ENCODE data around the gene FGF12.

Gene FGF12

DNA sequence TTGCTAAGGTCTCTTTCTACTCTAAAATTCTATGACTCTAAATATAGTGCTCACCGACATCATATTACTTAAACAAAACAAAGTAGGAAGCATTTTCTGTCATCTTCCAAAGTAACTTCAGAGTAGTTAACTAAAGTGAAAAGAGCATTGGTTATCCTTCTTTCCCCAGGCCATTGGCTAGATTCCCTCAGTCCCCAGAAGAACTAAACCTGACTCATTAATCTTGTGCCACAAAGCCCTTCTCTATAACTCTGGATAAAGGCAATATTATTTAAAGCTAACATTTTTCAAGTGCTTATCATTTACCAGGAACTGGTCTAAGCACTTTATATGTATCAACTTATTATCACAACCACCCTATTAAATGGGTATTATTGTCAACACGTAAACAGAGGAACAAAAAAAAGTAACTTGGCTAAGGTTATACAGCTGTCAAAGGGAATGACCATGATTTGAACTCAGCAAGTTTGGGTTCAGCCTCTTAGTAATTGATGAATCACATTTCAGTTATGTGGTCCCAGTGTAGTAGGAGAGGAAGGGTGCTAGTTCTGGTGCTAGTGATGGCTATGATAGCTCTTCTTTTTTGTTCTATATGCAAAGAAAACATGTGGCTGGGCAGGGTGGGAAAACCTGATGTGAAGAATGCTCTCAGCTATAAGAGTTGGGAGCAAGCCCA, 304.9 kb downstream of the FGF12 start:
- ChIA-PET POLR2A (no interaction called here), CTCF (interaction anchor here (1.0 to 3.1 kb wide), 8 partner anchors 8 to 1006 kb away, joined by 3 to 20 read pairs (median 8); no protein-coding TSS in a partner anchor)

DNA sequence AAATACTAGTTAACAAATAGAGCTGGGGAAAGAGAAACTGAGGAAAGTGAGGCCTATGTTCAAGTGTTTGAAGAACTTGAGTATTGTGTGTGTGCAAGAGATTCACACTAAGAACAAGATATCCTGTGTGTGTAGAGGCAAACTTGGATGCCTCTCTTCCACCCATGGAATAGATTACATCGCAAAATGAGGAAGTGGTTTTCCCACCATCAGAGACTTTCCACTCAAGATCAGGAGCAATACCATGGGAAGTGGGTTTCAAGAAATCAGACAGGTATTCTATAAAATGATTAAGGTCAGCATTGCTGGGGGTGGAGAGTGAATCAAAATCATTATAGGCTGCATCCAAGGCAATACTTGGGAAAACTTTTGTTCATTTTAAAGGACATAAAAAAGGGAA, 308.0 kb downstream of the FGF12 start:
- ChIA-PET CTCF (interaction anchor here (1.3 kb wide), 2 partner anchors 25 kb away, joined by 3 to 5 read pairs; no protein-coding TSS in a partner anchor), POLR2A (no interaction called here)
- no peak for DNase-seq (ENCODE audit: extremely low spot score)
- TF ChIP-seq, protein P1, sequence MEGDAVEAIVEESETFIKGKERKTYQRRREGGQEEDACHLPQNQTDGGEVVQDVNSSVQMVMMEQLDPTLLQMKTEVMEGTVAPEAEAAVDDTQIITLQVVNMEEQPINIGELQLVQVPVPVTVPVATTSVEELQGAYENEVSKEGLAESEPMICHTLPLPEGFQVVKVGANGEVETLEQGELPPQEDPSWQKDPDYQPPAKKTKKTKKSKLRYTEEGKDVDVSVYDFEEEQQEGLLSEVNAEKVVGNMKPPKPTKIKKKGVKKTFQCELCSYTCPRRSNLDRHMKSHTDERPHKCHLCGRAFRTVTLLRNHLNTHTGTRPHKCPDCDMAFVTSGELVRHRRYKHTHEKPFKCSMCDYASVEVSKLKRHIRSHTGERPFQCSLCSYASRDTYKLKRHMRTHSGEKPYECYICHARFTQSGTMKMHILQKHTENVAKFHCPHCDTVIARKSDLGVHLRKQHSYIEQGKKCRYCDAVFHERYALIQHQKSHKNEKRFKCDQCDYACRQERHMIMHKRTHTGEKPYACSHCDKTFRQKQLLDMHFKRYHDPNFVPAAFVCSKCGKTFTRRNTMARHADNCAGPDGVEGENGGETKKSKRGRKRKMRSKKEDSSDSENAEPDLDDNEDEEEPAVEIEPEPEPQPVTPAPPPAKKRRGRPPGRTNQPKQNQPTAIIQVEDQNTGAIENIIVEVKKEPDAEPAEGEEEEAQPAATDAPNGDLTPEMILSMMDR (IDR thresholded peaks at IDR 0.05; ENCODE audit: control extremely low read depth, extremely low read depth, low read depth, missing control alignments) = no peak

More for the DNA sequence above, 304.9 kb downstream of the FGF12 start:
- DNase-seq (ENCODE audit: extremely low spot score) = no peak
- TF ChIP-seq, protein P1 (IDR thresholded peaks at IDR 0.05; ENCODE audit: control extremely low read depth, extremely low read depth, low read depth, missing control alignments) = no peak

DNA sequence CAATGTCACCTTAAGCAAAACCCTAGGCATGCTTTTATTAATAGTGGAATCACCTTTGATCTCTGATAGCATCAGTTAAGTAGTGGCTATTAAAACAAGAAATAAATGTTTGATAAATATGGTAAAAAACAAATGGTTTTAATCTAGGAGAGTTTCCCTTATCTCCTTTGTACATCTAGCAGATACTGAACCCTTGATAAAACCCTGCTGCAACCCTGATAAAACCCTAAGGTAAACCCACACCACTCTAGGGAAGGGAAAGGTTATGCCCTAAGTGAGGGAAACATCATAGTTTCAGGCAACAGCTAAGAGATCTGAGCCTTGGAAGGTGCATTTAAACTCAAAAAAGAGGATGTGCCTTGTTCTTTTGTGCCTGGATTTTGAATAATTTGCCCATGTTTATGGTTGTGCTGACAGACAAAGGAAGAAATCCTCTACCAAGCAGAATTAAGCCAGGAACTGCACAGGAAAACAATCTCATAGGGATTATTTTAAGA, 309.7 kb downstream of the FGF12 start:
- no peak for DNase-seq (ENCODE audit: extremely low spot score)
- POLR2A ChIA-PET = no interaction called here
- CTCF ChIA-PET = no interaction called here
- TF ChIP-seq, protein P1 (IDR thresholded peaks at IDR 0.05; ENCODE audit: control extremely low read depth, extremely low read depth, low read depth, missing control alignments) = no peak

DNA sequence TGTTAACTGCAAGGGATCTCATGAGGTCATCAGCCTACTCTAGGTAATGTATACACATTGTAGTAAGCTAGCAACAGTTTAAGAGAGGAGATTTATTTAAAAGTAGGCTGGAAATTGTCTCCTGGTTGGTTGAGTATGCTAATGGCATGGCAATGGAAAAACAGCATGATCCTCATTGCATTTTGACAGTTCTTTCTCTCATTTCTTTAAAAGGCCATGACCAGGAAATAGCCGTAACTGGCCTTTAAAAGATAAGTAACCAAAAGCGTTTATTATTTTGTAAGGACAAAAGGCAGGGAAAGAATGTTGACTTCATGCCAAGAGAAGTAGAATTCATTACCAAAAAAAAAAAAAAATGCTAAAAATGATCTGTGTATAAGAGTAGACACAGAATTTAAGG, 310.3 kb downstream of the FGF12 start:
- ChIA-PET CTCF (interaction anchor here (1.2 kb wide), 1 partner anchor 27 kb away, joined by 3 read pairs; no protein-coding TSS in a partner anchor), POLR2A (no interaction called here)
- no peak for DNase-seq (ENCODE audit: extremely low spot score)
- TF ChIP-seq, protein P1 (IDR thresholded peaks at IDR 0.05; ENCODE audit: control extremely low read depth, extremely low read depth, low read depth, missing control alignments) = no peak

DNA sequence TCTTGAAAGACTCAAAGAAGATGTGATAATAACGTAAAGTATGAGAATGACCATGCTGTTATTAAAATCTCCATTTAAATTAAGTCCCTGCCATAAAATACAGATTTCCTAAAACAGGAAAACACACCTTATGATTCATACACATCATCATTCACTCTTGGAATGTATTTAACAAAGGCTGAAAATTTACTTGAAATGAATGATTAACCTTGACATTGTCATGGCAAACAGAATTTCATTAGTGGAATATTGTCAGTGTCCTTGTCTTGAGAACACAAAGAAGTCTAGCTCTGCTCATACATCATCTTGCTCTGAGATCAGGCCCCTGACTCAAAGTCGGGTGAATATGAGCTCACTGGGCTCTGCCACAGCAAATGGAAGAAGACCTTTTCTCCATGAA, 313.9 kb downstream of the FGF12 start:
- POLR2A ChIA-PET = no interaction called here

DNA sequence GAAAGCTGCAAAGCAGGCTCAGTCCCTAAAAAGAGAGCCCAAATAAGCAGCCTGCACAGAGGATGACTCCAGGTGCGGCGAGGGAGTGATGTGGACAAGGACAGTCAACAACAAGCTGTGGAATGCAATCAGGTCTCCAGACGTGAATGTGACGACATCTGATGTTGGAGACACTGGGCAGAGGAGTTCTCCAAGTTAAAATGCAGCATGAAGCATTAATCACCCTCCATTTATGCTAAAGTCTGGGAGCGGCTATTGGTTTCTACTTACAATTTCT, 316.7 kb downstream of the FGF12 start:
- CTCF ChIA-PET = no interaction called here
- TF ChIP-seq, protein P1 (IDR thresholded peaks at IDR 0.05; ENCODE audit: control extremely low read depth, extremely low read depth, low read depth, missing control alignments) = no peak
- POLR2A ChIA-PET = no interaction called here
- DNase-seq (ENCODE audit: extremely low spot score) = no peak

More for the DNA sequence above, 313.9 kb downstream of the FGF12 start:
- DNase-seq (ENCODE audit: extremely low spot score) = no peak
- TF ChIP-seq, protein P1 (IDR thresholded peaks at IDR 0.05; ENCODE audit: control extremely low read depth, extremely low read depth, low read depth, missing control alignments) = no peak
- CTCF ChIA-PET = interaction anchor here (0.9 to 2.7 kb wide), 4 partner anchors 10 to 34 kb away, joined by 3 to 9 read pairs (median 3); no protein-coding TSS in a partner anchor

Data from GM10248 (cell line).